Activated B cell treated with CpG ODN at 0.5 μM for 24 hours (primary cell): Measurements from ENCODE around the gene METTL21C. TPM values are rescaled to one million over a fixed set of nuclear protein-coding genes. Genes with fewer than 3 reads are reported as not detected.

Experiments used
- ATAC-seq: fragments of 200-7000 bp; cut with Tn5 transposase; one replicate; pipeline ENCODE4 v1.10.0; 2021; ENCODE audit warnings: low read depth, mild to moderate bottlenecking, moderate library complexity
- CTCF ChIA-PET: fragments of 350-600 bp; sonication (Branson Sonifier 250); formaldehyde crosslinking; loops from one replicate; lab custom pipeline; 2021; ENCODE audit warnings: antibody characterized with exemption; lab: Charles Lee
- POLR2A ChIA-PET: fragments of 350-600 bp; sonication (Branson Sonifier 250); formaldehyde crosslinking; loops from one replicate; lab custom pipeline; 2021; ENCODE audit warnings: antibody characterized with exemption; lab: Charles Lee
- DNase-seq: peaks from one replicate; pipeline ENCODE4 v3.0.0; 2022
- H3K27ac Mint-ChIP-seq: one replicate; pipeline ENCODE4 v1.8.0; 2020; ENCODE audit warnings: mixed read lengths
- H3K27me3 Mint-ChIP-seq: one replicate; pipeline ENCODE4 v1.8.0; 2021; ENCODE audit warnings: mixed read lengths
- H3K36me3 Mint-ChIP-seq: one replicate; pipeline ENCODE4 v1.8.0; 2021; ENCODE audit warnings: low read depth, mixed read lengths
- H3K4me1 Mint-ChIP-seq: one replicate; pipeline ENCODE4 v1.8.0; 2021; ENCODE audit warnings: mixed read lengths
- H3K4me3 Mint-ChIP-seq: one replicate; pipeline ENCODE4 v1.8.0; 2020; ENCODE audit warnings: mild to moderate bottlenecking, mixed read lengths
- H3K9me3 Mint-ChIP-seq: one replicate; pipeline ENCODE4 v1.8.0; 2020; ENCODE audit warnings: mixed read lengths
- intact Hi-C: fragments of 100-400 bp; cut with micrococcal nuclease; formaldehyde crosslinking; loops from one replicate; pipeline ENCODE4 v1.15.1; 2024
- total RNA-seq: library from RNA; stranded (reverse); gene quantifications from 2 replicates; pipeline ENCODE4 v1.2.3, GENCODE V29; 2022
- TF ChIP-seq, protein P1 (sequence below): fragments of 200-600 bp; IDR thresholded peaks from one replicate; pipeline ENCODE4 v1.8.0; 2022; ENCODE audit warnings: antibody characterized with exemption, mild to moderate bottlenecking

The METTL21C gene
- total RNA-seq, result not detected in 2 replicates

DNA sequence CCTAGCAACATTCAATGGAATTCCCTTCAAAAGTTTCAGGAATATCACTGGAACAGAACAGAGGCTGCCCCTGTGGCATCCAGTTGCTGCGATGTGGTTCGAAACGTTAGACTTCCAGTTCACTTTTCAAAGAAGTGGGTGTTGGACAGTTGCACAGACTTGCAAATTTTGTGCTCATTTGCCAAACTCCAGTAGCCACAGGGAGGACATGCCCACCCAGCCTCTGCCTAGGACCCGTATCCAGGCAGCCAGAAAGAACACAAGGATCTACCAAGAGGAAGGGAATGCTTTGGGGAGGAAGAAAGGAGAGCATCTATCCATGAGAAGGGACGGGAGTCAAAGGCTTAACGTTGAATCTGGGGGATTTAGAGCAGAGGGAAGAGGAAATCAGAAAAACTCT lies at the start of gene METTL21C:
Gene METTL21C (minus strand): TSS at position 108 of the 400 bp plus-strand sequence. CDS start 546 bp downstream, outside the sequence.
- H3K4me1 Mint-ChIP-seq, result no peaks in the 10 kb centered on the region

DNA sequence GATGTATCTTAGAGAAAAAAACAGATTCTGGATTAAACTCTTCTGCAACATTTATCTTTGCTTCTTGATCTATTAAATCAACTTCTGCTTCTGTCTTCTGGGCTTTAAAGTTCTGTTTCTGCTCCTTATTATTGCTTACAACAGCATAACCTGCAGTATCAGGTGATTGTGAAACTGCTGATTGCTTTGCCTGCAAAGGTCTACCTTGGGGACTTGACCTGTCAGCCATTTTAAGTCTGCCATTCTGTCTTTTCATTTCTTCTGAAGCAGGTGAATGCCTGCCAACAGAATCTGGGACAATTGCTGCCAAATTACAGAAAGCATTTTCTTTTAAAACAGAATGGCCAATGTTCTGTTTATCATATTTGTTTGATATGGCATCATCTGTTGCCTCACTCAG lies 47.7 kb upstream of the METTL21C start:
- ChIA-PET POLR2A (no interaction called here), CTCF (no interaction called here)
- H3K36me3 Mint-ChIP-seq, result no peaks in the 10 kb centered on the region
- DNase-seq (no peak), ATAC-seq (no peak)
- intact Hi-C loops, result no loop called here
- H3K27ac Mint-ChIP-seq, result no peak overlapping the region
- H3K4me3 Mint-ChIP-seq, result no peak overlapping the region
- TF ChIP-seq, protein P1, sequence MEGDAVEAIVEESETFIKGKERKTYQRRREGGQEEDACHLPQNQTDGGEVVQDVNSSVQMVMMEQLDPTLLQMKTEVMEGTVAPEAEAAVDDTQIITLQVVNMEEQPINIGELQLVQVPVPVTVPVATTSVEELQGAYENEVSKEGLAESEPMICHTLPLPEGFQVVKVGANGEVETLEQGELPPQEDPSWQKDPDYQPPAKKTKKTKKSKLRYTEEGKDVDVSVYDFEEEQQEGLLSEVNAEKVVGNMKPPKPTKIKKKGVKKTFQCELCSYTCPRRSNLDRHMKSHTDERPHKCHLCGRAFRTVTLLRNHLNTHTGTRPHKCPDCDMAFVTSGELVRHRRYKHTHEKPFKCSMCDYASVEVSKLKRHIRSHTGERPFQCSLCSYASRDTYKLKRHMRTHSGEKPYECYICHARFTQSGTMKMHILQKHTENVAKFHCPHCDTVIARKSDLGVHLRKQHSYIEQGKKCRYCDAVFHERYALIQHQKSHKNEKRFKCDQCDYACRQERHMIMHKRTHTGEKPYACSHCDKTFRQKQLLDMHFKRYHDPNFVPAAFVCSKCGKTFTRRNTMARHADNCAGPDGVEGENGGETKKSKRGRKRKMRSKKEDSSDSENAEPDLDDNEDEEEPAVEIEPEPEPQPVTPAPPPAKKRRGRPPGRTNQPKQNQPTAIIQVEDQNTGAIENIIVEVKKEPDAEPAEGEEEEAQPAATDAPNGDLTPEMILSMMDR, result no peak
- H3K4me1 Mint-ChIP-seq, result no peaks in the 10 kb centered on the region
- H3K27me3 Mint-ChIP-seq, result peaks cover 33% of the 10 kb centered on the region
- peaks cover 2% of the 10 kb centered on the region for H3K9me3 Mint-ChIP-seq

More for the DNA sequence above, at the start of gene METTL21C:
- Mint-ChIP-seq H3K27ac (no peak within 1 kb of the TSS), H3K36me3 (no peaks in the 10 kb centered on the region), H3K27me3 (peaks cover 49% of the 10 kb centered on the region), H3K4me3 (no peak within 1 kb of the TSS), H3K9me3 (peaks cover 8% of the 10 kb centered on the region)
- intact Hi-C loops, result no loop called here
- TF ChIP-seq, protein P1, result no peak
- no peak for DNase-seq
- ChIA-PET POLR2A (no interaction called here), CTCF (no interaction called here)
- no peak for ATAC-seq

DNA sequence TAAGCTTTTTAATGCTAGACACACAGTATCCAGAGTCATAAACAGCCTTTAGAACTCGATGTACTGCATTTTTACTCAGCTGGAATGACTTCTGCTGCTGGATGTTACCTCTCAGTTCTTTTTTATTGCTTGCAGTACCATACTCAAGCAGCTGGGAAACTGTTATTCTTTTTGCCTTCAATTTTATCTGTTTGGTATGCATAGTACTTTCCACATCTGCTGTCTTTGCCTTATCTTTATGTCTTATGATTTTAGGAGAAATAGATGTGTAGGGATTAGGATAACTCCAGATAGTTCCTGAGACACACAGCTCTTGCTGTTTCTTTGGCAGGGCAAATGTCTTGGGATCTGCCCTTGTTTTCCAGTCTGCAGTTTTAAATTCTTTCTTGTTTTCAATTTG lies 47.3 kb upstream of the METTL21C start:
- POLR2A ChIA-PET, result no interaction called here
- ATAC-seq, result no peak
- Mint-ChIP-seq H3K9me3 (peaks cover 2% of the 10 kb centered on the region), H3K36me3 (no peaks in the 10 kb centered on the region), H3K27me3 (peaks cover 31% of the 10 kb centered on the region), H3K4me1 (no peaks in the 10 kb centered on the region), H3K4me3 (no peak overlapping the region), H3K27ac (no peak overlapping the region)
- intact Hi-C loops, result no loop called here
- CTCF ChIA-PET, result no interaction called here
- DNase-seq, result no peak
- TF ChIP-seq, protein P1, result no peak

DNA sequence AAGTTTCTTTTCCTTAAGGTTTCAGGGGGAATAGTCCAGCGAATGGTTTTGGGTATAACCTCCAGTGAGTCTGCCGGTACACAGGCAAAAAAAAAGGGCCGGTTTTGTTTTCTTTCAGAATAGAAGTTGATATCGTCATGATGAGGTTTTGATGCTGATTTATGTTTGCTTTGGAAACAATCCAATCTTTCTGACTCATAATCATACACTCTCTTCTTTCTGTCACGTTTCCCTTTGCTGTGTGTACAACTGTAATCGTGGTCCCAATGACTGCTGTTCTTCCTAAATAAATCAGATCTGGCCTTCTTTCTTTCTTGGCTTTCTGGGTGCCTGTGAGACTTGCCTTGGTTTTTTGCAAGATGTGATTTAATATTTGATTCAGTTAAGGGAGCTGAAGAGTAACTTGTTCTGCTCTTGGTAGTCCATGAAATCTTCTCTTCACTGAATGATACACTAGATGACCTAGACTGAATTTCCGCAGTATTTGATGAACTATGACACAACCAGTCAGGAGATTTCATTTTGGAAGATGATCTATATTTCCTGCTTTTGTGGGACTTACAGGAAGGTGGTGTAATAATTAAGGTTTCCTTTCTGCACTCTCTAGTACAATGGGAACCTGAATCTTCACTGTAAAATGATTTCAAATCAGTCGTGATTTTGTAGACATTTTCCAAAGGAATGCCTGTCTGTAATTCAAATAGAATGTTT lies 34.9 kb upstream of the METTL21C start:
- ATAC-seq (no peak), DNase-seq (no peak)
- H3K36me3 Mint-ChIP-seq, result no peaks in the 10 kb centered on the region
- H3K27ac Mint-ChIP-seq, result no peak overlapping the region
- ChIA-PET POLR2A (no interaction called here), CTCF (no interaction called here)
- peaks cover 9% of the 10 kb centered on the region for H3K27me3 Mint-ChIP-seq
- no peaks in the 10 kb centered on the region for H3K4me1 Mint-ChIP-seq
- TF ChIP-seq, protein P1, result no peak
- H3K4me3 Mint-ChIP-seq, result no peak overlapping the region
- intact Hi-C loops, result no loop called here
- H3K9me3 Mint-ChIP-seq, result no peaks in the 10 kb centered on the region

DNA sequence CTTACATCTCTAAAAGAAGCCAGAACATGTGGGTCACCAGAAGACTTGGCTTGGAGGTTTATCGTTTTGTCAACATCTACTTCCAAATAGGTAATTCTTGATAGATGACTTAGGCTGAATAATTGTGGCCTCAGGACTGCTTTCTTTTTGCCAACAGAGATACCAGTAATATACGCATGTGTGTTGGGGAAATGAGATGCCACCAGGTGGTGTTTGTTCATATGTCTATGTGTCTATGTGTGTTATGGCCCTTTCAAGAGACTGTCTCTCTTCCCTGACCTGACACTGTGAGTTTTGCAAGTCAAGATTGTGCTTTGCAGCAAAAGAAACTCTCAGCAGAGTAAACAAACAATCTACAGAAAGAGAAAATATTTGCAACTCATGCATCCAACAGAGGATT lies 31.6 kb upstream of the METTL21C start:
- Mint-ChIP-seq H3K36me3 (no peaks in the 10 kb centered on the region), H3K27ac (no peak overlapping the region), H3K27me3 (peaks cover 7% of the 10 kb centered on the region), H3K4me1 (no peaks in the 10 kb centered on the region), H3K4me3 (no peak overlapping the region), H3K9me3 (no peaks in the 10 kb centered on the region)
- no peak for DNase-seq
- no peak for ATAC-seq
- ChIA-PET CTCF (no interaction called here), POLR2A (no interaction called here)
- TF ChIP-seq, protein P1, result no peak
- intact Hi-C loops, result no loop called here
